MM.1S (cell line): ENCODE data around the gene COL26A1.

Source experiments
- EZH2 ChIP-seq: fragments of 300-600 bp; sonication (generic); optimal IDR thresholded peaks from 2 replicates; pipeline ENCODE3; 2017; ENCODE audit warnings: low read depth, mild to moderate bottlenecking, antibody characterized with exemption, low read length, mixed read lengths
- EZH2phosphoT487 ChIP-seq: fragments of 300-600 bp; sonication (generic); IDR thresholded peaks from 2 replicates; pipeline ENCODE4 v1.6.1; 2018; ENCODE audit warnings: antibody characterized with exemption, low read length
- TF ChIP-seq, protein P1 (sequence below): fragments of 300-600 bp; sonication (generic); IDR thresholded peaks from 2 replicates; pipeline ENCODE4 v1.5.1; 2016; ENCODE audit warnings: antibody characterized with exemption, low read length, mixed read lengths

GRCh38 chr7:101606498-101606923 lies 243.8 kb downstream of the COL26A1 start:
- TF ChIP-seq, protein P1, sequence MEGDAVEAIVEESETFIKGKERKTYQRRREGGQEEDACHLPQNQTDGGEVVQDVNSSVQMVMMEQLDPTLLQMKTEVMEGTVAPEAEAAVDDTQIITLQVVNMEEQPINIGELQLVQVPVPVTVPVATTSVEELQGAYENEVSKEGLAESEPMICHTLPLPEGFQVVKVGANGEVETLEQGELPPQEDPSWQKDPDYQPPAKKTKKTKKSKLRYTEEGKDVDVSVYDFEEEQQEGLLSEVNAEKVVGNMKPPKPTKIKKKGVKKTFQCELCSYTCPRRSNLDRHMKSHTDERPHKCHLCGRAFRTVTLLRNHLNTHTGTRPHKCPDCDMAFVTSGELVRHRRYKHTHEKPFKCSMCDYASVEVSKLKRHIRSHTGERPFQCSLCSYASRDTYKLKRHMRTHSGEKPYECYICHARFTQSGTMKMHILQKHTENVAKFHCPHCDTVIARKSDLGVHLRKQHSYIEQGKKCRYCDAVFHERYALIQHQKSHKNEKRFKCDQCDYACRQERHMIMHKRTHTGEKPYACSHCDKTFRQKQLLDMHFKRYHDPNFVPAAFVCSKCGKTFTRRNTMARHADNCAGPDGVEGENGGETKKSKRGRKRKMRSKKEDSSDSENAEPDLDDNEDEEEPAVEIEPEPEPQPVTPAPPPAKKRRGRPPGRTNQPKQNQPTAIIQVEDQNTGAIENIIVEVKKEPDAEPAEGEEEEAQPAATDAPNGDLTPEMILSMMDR = no peak
- no peak for TF ChIP-seq EZH2
- no peak for TF ChIP-seq EZH2phosphoT487
